Gastrocnemius medialis (tissue), 4 donors: ENCODE results near the gene SLC12A2.

Source experiments
- POLR2A ChIP-seq, 2 donors: fragments of 450-650 bp; IDR thresholded peaks; one replicate each; pipeline ENCODE4 v1.6.1; 2017; ENCODE audit warnings: antibody characterized with exemption in 2 of 2, mild to moderate bottlenecking in 2 of 2, moderate library complexity in 2 of 2
- TF ChIP-seq, protein P1 (sequence below), 5 experiments: fragments of 450-650 bp in 3 of 5; fragments of 200-600 bp in 2 of 5; sonication (generic) in 2 of 5; IDR thresholded peaks in 4 of 5; conservative IDR thresholded peaks in 1 of 5; 1 replicate in 4 of 5; 2 replicates in 1 of 5; pipeline ENCODE4 v1.5.1; 2016 to 2019; ENCODE audit warnings: antibody characterized with exemption in 5 of 5, mild to moderate bottlenecking in 3 of 5, moderate library complexity in 3 of 5

DNA sequence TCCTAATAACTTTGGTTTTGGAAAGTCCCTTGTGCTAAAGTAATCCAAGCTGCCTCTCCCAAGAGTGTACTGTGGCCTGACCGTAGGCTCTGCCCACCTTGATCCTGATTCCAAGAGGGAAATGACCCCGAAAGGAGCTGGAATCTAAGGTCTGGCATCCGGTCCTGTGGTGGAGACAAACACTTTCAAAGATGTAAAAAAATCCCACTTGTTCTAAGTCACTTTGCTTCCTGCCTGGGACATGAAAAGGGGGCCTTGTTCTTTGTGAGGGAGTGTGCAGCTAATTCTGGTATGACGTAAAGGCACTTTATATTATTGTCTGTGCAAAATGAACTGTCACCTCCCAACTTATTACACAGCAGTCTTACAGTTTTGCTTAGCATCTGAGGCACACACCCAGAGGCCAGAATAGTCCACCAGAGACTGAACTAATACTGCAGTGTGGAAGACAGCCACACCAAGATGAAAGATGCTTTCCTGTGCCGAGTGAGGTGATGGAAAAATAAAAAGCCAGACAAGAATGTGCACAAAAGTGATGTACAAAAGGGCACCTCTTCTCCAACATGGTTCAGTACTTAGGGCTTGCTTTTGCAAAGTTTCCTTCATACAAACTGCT, 128.7 kb downstream of the SLC12A2 start:
- TF ChIP-seq, protein P1, sequence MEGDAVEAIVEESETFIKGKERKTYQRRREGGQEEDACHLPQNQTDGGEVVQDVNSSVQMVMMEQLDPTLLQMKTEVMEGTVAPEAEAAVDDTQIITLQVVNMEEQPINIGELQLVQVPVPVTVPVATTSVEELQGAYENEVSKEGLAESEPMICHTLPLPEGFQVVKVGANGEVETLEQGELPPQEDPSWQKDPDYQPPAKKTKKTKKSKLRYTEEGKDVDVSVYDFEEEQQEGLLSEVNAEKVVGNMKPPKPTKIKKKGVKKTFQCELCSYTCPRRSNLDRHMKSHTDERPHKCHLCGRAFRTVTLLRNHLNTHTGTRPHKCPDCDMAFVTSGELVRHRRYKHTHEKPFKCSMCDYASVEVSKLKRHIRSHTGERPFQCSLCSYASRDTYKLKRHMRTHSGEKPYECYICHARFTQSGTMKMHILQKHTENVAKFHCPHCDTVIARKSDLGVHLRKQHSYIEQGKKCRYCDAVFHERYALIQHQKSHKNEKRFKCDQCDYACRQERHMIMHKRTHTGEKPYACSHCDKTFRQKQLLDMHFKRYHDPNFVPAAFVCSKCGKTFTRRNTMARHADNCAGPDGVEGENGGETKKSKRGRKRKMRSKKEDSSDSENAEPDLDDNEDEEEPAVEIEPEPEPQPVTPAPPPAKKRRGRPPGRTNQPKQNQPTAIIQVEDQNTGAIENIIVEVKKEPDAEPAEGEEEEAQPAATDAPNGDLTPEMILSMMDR (IDR thresholded peaks at IDR 0.05 in 4 of 5, conservative IDR thresholded peaks at IDR 0.05 in 1 of 5) = no peak
- TF ChIP-seq POLR2A (IDR thresholded peaks at IDR 0.05) = no peak
